ENCODE data around the gene MORF4L2.

MORF4L2 gene

DNA sequence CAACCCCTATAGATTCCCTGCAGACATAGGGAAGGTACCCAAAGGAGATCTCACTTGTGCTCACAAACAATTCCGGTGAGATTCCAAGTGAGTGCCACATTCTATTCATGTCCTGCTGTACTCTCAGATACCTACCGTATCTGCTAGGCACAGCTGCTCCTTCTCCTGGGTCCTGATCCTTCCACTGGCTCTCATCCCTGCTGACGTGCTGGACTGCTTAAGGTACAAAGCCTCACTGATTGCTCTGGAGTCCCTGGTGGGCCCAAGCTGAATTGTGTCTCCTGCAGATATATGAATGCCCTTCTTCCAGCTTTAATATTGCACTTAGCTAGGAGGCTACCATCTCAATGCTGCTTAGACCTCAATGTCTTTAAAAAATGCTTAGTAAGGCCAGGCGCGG is 55.4 kb downstream of the MORF4L2 start:
- no peak for ATAC-seq

DNA sequence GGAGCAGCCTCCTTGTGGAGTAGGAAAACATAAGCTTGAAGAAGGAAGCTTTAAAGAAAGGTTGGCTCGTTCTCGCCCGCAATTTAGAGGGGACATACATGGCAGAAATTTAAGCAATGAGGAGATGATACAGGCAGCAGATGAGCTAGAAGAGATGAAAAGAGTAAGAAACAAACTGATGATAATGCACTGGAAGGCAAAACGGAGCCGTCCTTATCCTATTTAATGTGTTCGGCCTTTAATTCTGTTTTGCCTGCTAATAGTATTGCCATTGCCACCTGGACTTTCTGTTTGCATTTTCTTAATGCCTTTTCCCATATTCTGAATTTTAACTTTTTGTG is 56.4 kb downstream of the MORF4L2 start:
- ATAC-seq, result no peak

DNA sequence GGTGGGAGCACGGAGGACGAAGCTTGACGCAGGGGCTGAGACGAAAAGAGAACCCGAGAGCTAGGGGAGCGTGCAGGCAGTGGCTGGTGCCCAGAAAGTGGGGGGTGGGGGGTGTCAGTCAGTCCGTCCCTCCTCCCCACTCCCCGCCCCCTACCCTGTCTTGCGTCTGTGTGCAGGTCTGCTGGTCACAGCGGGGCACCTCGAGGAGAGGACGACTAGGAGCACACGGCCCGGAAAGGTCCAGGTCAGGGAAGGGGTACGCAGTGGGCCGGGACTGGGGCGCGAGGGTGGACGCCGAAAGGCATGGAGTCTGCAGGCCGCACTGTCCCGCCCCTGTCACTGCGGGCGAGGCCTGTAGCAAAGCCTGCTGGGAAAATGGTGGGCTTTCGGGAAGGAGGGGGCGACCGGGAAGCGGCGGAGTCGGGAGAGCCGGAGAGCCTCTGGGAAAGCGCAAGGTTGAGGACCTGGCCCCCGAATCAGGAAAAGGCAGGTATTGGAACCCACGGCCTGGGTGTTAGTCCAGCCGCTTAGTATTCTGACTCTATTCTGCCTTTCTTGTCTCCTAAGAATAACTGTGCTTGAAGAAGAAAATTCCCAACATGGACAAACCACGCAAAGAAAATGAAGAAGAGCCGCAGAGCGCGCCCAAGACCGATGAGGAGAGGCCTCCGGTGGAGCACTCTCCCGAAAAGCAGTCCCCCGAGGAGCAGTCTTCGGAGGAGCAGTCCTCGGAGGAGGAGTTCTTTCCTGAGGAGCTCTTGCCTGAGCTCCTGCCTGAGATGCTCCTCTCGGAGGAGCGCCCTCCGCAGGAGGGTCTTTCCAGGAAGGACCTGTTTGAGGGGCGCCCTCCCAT is 57.0 kb downstream of the MORF4L2 start:
- ATAC-seq, result peak; percentile 34 to 49

DNA sequence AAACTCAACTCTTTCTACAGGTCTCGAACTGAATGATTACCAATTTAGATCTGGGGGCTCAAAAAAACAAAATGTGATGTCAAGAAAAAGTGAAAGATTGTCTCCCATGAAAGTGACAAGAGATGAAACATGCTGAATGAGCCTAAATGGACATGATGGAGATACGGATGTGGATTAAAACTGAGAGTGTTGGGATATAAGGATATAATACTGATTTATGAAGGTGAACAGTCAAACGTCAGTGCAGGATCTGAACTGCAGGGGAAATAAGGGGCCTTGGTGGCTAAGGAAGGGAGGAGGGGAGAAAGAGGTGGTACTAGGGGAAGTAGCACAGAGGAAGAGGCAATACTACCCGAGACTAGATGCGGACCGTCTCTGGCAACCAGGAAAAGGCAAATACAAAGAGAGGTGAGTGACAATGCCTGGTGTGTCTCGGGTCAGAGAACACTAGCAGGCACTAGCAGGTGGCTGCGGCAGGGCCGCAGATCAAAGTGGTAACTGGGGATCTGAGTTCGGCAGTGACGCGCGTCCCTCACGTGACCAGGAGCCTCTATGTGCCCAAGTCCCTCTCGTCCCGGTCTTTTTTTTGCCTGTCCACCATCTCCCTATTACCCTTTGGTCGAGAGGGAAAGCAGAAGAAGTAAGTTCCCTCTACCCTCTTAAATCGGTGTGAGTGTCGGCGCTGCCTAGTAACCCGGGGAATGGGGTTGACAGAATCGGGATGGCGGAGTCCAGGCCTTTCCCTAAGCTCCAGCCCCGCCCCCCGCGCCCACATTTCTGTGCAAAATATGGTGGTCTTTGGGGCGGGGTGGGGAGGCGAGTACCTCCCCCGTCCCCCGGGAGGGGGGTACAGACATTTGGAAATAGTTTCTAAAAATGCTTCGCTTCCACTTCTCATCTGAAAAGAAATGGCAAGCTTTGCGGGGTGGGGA is 57.8 kb downstream of the MORF4L2 start, which contains the start of gene TCEAL1:
Gene TCEAL1 (plus strand): TSS at position 590 of the 932 bp plus-strand sequence. CDS start 942 bp downstream, outside the sequence.
- ATAC-seq, result peak; percentile 57 to 59

DNA sequence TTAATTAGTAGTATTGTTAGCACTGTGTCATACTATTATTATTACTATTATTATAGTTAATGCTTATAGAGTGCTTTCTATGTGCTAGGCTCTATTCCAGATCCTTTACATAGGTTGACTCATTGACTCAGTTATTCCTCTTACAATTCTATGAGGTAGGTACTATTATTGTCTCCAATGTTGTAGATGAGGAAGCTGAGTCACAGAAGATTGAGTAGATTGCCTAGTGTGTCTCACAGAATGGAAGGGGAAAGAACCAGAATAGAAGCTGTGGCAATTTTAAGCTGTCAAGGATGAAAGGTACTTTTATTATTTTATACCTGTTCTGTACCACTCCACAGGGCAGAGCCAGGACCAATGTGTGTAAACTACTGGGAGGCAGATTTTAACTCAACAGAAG is 59.6 kb downstream of the MORF4L2 start:
- peak; percentile 69 to 79 for ATAC-seq
